IMR-90 (cell line): ENCODE results near the gene GRM4.

Source experiments
- BHLHE40 ChIP-seq: fragments of 150-350 bp; IDR thresholded peaks from 2 replicates; pipeline ENCODE4 v1.6.1; 2016; ENCODE audit warnings: mild to moderate bottlenecking, low read depth, low read length
- CEBPB ChIP-seq: IDR thresholded peaks from 2 replicates; pipeline ENCODE4 v1.6.1; 2012; ENCODE audit warnings: low read depth, low read length, improper control_type of control experiment
- CHD1 ChIP-seq: IDR thresholded peaks from 2 replicates; pipeline ENCODE4 v1.6.1; 2012; ENCODE audit warnings: low read depth, low read length, improper control_type of control experiment
- FOS ChIP-seq: fragments of 150-350 bp; IDR thresholded peaks from 2 replicates; pipeline ENCODE4 v1.6.1; 2016; ENCODE audit warnings: low read depth, low read length
- MAFK ChIP-seq: IDR thresholded peaks from 2 replicates; pipeline ENCODE4 v1.6.1; 2012; ENCODE audit warnings: low read depth, low read length, improper control_type of control experiment
- MXI1 ChIP-seq: IDR thresholded peaks from 2 replicates; pipeline ENCODE4 v1.6.1; 2012; ENCODE audit warnings: low read depth, mild to moderate bottlenecking, low read length, moderate library complexity, borderline replicate concordance
- POLR2A ChIP-seq: IDR thresholded peaks from 2 replicates; pipeline ENCODE4 v1.6.1; 2012; ENCODE audit warnings: mild to moderate bottlenecking, low read depth, low read length
- RAD21 ChIP-seq: IDR thresholded peaks from 2 replicates; pipeline ENCODE4 v1.6.1; 2012; ENCODE audit warnings: low read length, improper control_type of control experiment
- RCOR1 ChIP-seq: IDR thresholded peaks from 2 replicates; pipeline ENCODE4 v1.6.1; 2012; ENCODE audit warnings: mild to moderate bottlenecking, low read length, improper control_type of control experiment; ENCODE audit not compliant: insufficient replicate concordance
- RFX5 ChIP-seq: IDR thresholded peaks from 2 replicates; pipeline ENCODE4 v1.8.0; 2012; ENCODE audit warnings: low read depth, mild to moderate bottlenecking, low read length, moderate library complexity
- SMC3 ChIP-seq: fragments of 150-350 bp; IDR thresholded peaks from 2 replicates; pipeline ENCODE4 v1.6.1; 2016; ENCODE audit warnings: low read depth, mild to moderate bottlenecking, antibody characterized with exemption, low read length, moderate library complexity
- TF ChIP-seq, protein P1 (sequence below): conservative IDR thresholded peaks from 2 replicates; pipeline ENCODE4 v1.5.1; 2012; ENCODE audit warnings: mild to moderate bottlenecking, low read depth, low read length, improper control_type of control experiment
- TF ChIP-seq, protein P2 (sequence below): fragments of 150-350 bp; IDR thresholded peaks from 2 replicates; pipeline ENCODE4 v1.6.1; 2017; ENCODE audit warnings: mild to moderate bottlenecking, antibody characterized with exemption, low read length, low read depth

DNA sequence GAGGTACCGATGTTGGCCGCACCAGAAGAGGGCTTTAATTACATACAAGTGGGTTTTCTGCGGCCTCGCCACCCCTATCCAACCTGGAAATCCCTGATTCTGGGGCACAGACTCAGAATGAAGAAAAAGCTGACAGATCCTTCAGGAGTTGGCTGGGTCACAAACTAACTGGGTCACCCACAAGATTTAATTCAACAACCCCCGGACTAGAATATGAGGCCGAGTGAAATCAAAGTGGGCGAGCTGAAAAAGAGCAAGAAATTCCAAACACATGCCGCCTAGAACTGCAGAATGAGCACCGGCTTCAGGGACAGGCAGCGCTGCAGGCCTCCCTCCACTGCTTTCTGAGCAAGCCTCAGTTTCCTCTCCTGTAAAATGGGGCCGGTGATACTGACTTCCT lies 30.0 kb downstream of the GRM4 start:
- TF ChIP-seq, protein P1, sequence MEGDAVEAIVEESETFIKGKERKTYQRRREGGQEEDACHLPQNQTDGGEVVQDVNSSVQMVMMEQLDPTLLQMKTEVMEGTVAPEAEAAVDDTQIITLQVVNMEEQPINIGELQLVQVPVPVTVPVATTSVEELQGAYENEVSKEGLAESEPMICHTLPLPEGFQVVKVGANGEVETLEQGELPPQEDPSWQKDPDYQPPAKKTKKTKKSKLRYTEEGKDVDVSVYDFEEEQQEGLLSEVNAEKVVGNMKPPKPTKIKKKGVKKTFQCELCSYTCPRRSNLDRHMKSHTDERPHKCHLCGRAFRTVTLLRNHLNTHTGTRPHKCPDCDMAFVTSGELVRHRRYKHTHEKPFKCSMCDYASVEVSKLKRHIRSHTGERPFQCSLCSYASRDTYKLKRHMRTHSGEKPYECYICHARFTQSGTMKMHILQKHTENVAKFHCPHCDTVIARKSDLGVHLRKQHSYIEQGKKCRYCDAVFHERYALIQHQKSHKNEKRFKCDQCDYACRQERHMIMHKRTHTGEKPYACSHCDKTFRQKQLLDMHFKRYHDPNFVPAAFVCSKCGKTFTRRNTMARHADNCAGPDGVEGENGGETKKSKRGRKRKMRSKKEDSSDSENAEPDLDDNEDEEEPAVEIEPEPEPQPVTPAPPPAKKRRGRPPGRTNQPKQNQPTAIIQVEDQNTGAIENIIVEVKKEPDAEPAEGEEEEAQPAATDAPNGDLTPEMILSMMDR = no peak
- no peak for TF ChIP-seq POLR2A
- TF ChIP-seq CHD1 = no peak
- no peak for TF ChIP-seq SMC3
- TF ChIP-seq RCOR1 = no peak
- no peak for TF ChIP-seq RFX5
- TF ChIP-seq BHLHE40 = no peak
- no peak for TF ChIP-seq RAD21
- TF ChIP-seq FOS = no peak
- no peak for TF ChIP-seq CEBPB
- TF ChIP-seq, protein P2, sequence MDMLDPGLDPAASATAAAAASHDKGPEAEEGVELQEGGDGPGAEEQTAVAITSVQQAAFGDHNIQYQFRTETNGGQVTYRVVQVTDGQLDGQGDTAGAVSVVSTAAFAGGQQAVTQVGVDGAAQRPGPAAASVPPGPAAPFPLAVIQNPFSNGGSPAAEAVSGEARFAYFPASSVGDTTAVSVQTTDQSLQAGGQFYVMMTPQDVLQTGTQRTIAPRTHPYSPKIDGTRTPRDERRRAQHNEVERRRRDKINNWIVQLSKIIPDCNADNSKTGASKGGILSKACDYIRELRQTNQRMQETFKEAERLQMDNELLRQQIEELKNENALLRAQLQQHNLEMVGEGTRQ = no peak
- TF ChIP-seq MXI1 = no peak
- TF ChIP-seq MAFK = no peak
